Kidney (tissue), 14 donors: ENCODE data around the gene APBB2. TPM values are rescaled to one million over a fixed set of nuclear protein-coding genes. Genes with fewer than 3 reads are reported as not detected.

Experiments used
- DNase-seq, 5 donors: peaks; one replicate each; pipeline ENCODE4 v3.0.0-alpha.2; 2013 to 2020
- FAIRE-seq: peaks from 2 replicates; lab custom pipeline; 2012; peaks lifted over from hg19 to GRCh38; lab: Jason Lieb, UNC
- H3K27ac ChIP-seq, 2 donors: one replicate each; pipeline ENCODE4 v1.7.0; 2013; ENCODE audit warnings: low read depth in 2 of 2, low read length in 2 of 2, inconsistent platforms in 1 of 2
- H3K27me3 ChIP-seq: one replicate; pipeline ENCODE4 v1.7.1; 2013; ENCODE audit warnings: low read length, inconsistent platforms; ENCODE audit not compliant: control insufficient read depth, insufficient read depth
- H3K36me3 ChIP-seq, 3 donors: one replicate each; pipeline versions ENCODE4 v1.7.0 to v1.7.1; 2013; ENCODE audit warnings: low read length in 3 of 3, control low read depth in 1 of 3, inconsistent platforms in 1 of 3; ENCODE audit not compliant: insufficient read depth in 3 of 3, control insufficient read depth in 2 of 3
- H3K4me1 ChIP-seq, 3 donors: one replicate each; pipeline versions ENCODE4 v1.7.0 to v1.7.1; 2013; ENCODE audit warnings: low read length in 3 of 3, inconsistent platforms in 1 of 3, low read depth in 1 of 3; ENCODE audit not compliant: control insufficient read depth in 2 of 3, insufficient read depth in 2 of 3
- H3K4me3 ChIP-seq, 3 donors: one replicate each; pipeline versions ENCODE4 v1.7.0 to v1.8.1; 2013; ENCODE audit warnings: low read length in 3 of 3, control low read depth in 1 of 3, inconsistent platforms in 1 of 3
- H3K9ac ChIP-seq, 3 donors: one replicate each; pipeline versions ENCODE4 v1.7.0 to v1.7.1; 2013; ENCODE audit warnings: low read length in 3 of 3, control low read depth in 1 of 3, inconsistent platforms in 1 of 3
- H3K9me3 ChIP-seq, 3 donors: one replicate each; pipeline versions ENCODE4 v1.7.0 to v1.7.1; 2013; ENCODE audit warnings: low read length in 3 of 3, control low read depth in 1 of 3, inconsistent platforms in 1 of 3; ENCODE audit not compliant: control insufficient read depth in 2 of 3, insufficient read depth in 1 of 3
- CTCF ChIP-seq: IDR thresholded peaks from 3 replicates; pipeline ENCODE4 v1.5.1; 2012; ENCODE audit warnings: mild to moderate bottlenecking, moderate library complexity, borderline replicate concordance; ENCODE audit not compliant: insufficient read depth; ENCODE audit errors: extremely low read depth
- intact Hi-C: fragments of 100-400 bp; cut with DNase I; formaldehyde crosslinking; loops from one replicate; pipeline ENCODE4 v1.11.1; 2022
- polyA plus RNA-seq: library from polyadenylated mRNA; stranded (reverse); fragments of 350-450 nt; fragmentation: Illumina TruSeq; extraction: RNeasy Lipid Tissue Mini Kit (QIAGEN cat#74804); gene quantifications from one replicate; pipeline ENCODE4 v1.2.3, GENCODE V29; 2014; ENCODE audit warnings: low read depth, low replicate concordance; ENCODE audit not compliant: insufficient read depth
- total RNA-seq: library from RNA; stranded (reverse); fragmentation: NEBNext Ultra II Directional; extraction: Animal tissue kit (Norgen Biotek cat#: 25700); gene quantifications from one replicate; pipeline ENCODE4 v1.2.1, GENCODE V29; 2021
- donor health status: control.
- donor health status: control.
- donor health status: control.
- donor health status: control.
- donor health status: control.
- donor health status: DM: yes; HTN: yes; CAD: no.
- donor health status: Normal renal cell carcinoma (clear cell type).

The APBB2 gene
- total and polyA plus RNA-seq, 2 donors from 2014 or later = 13.4 to 65.6 TPM

GRCh38 chr4:41069838-41070237, 144.5 kb downstream of the APBB2 start:
- Histone ChIP-seq H3K36me3 (no peaks in the 10 kb centered on the region), H3K9ac (no peak overlapping the region), H3K4me3 (no peak overlapping the region), H3K9me3 (no peaks in the 10 kb centered on the region), H3K4me1 (peaks cover 4 to 15% (median 6%) of the 10 kb centered on the region in 3 donors), H3K27me3 (no peaks in the 10 kb centered on the region), H3K27ac (no peak overlapping the region)
- intact Hi-C loops = no loop called here
- no peak for TF ChIP-seq CTCF
- FAIRE-seq = no peak
- DNase-seq = no peak

DNA sequence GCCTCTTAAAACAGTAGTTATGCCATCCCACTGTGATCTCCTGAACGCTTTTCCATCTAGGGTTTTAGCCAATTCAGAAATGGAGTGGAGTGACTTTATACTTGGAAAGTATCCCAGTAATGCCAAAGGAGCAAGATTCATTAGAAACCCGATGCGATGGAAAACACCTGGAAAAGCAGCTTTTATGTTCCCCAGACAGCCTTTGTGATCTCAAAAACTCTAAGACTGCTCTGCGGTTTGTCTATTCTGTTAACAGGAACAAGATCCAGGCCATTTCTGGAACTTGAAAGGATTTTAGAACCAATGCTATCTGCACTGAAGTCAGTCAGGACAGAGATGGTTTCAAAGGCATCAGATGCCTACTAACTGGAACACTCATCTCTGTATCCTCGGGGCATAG, 145.1 kb downstream of the APBB2 start:
- Histone ChIP-seq H3K36me3 (no peaks in the 10 kb centered on the region), H3K4me1 (peaks cover 4 to 15% (median 6%) of the 10 kb centered on the region in 3 donors), H3K9ac (no peak overlapping the region), H3K9me3 (no peaks in the 10 kb centered on the region), H3K27ac (no peak overlapping the region), H3K4me3 (no peak overlapping the region), H3K27me3 (no peaks in the 10 kb centered on the region)
- FAIRE-seq (no peak), DNase-seq (peak in 3 of 5 donors; percentile 28 to 85 (median 78))
- TF ChIP-seq CTCF = no peak
- intact Hi-C loops = no loop called here

- intact Hi-C loops = no loop called here
- H3K27ac ChIP-seq = no peak overlapping the region
- peaks cover 4 to 12% (median 6%) of the 10 kb centered on the region in 3 donors for H3K4me1 ChIP-seq
Measured at GRCh38 chr4:41067369-41067768, 147.0 kb downstream of the APBB2 start.

More at GRCh38 chr4:41067369-41067768, 147.0 kb downstream of the APBB2 start:
- no peaks in the 10 kb centered on the region for H3K36me3 ChIP-seq
- no peak overlapping the region for H3K4me3 ChIP-seq
- H3K9me3 ChIP-seq = no peaks in the 10 kb centered on the region
- TF ChIP-seq CTCF = no peak
- no peak for FAIRE-seq
- H3K9ac ChIP-seq = no peak overlapping the region
- no peaks in the 10 kb centered on the region for H3K27me3 ChIP-seq
- DNase-seq = no peak
